Measurements from ENCODE around the gene SH2D7. TPM values are rescaled to one million over a fixed set of nuclear protein-coding genes. Genes with fewer than 3 reads are reported as not detected.

SH2D7 gene
- total RNA-seq (2021), result not detected in 2 replicates
- Bru-seq, nascent RNA, result percentile 3 among the genes with signal in this experiment
- BruChase-seq, experiment 1, labeled RNA remaining after a 2-hour chase, result percentile 3 among the genes with signal in this experiment
- BruChase-seq, experiment 2, labeled RNA remaining after a 6-hour chase, result not detected
- long read RNA-seq, result 0 reads

- peaks cover 4% of the 10 kb centered on the region; the same call in 1 of the 2 replicates for H3K4me1 ChIP-seq (replicated peaks; ENCODE audit: insufficient read depth)
- no peak within 1 kb of the TSS for H3K4me2 ChIP-seq
- no peaks in the 10 kb centered on the region for H3K36me3 ChIP-seq (ENCODE audit: low read depth)
- H3K27ac ChIP-seq, result no peak within 1 kb of the TSS
- CTCF ChIA-PET, result no interaction called here
- intact Hi-C loops (cut with micrococcal nuclease; ENCODE audit: unreplicated experiment), result no loop called here
- no peak for TF ChIP-seq CTCF (conservative IDR thresholded peaks at IDR 0.05)
- TF ChIP-seq EZH2 (IDR thresholded peaks at IDR 0.05; ENCODE audit: low read depth), result no peak
- BruUV-seq (replicated peaks), result no TSS peak
- no peak within 1 kb of the TSS for H3K4me3 ChIP-seq
- POLR2A ChIA-PET (ENCODE audit: unreplicated experiment), result no interaction called here
- H2AFZ ChIP-seq, result no peak within 1 kb of the TSS
- no peaks in the 10 kb centered on the region for H3K9me3 ChIP-seq (ENCODE audit: insufficient read depth, low read depth)
- no peaks in the 10 kb centered on the region for H3K27me3 ChIP-seq (ENCODE audit: insufficient read depth, low read depth)
- H3K9me2 ChIP-seq (ENCODE audit: insufficient read depth), result no peaks in the 10 kb centered on the region
- no peaks in the 10 kb centered on the region for H3K79me2 ChIP-seq (ENCODE audit: low read depth)
- H4K20me1 ChIP-seq (ENCODE audit: insufficient read depth), result no peaks in the 10 kb centered on the region
- no peaks in the 10 kb centered on the region for H3F3A ChIP-seq (ENCODE audit: insufficient read depth, low read depth)
- no peak for DNase-seq
Measured at GRCh38 chr15:78092261-78093041, at the start of gene SH2D7. TSS of gene SH2D7 (plus strand) at chr15:78092561. CDS start at chr15:78092585, 24 bp downstream.

GRCh38 chr15:78044407-78045155 is 47.8 kb upstream of the SH2D7 start:
- peak overlapping the region; percentile 19; the same call in 1 of the 2 replicates for H3K27ac ChIP-seq
- H3K9me2 ChIP-seq (ENCODE audit: insufficient read depth), result no peaks in the 10 kb centered on the region
- TF ChIP-seq EZH2 (IDR thresholded peaks at IDR 0.05; ENCODE audit: low read depth) (no peak), CTCF (conservative IDR thresholded peaks at IDR 0.05) (no peak)
- no peak for DNase-seq
- H3F3A ChIP-seq (ENCODE audit: insufficient read depth, low read depth), result no peaks in the 10 kb centered on the region
- H3K9me3 ChIP-seq (ENCODE audit: insufficient read depth, low read depth), result no peaks in the 10 kb centered on the region
- no peak overlapping the region for H3K4me2 ChIP-seq
- H2AFZ ChIP-seq, result no peak overlapping the region
- H4K20me1 ChIP-seq (ENCODE audit: insufficient read depth), result no peaks in the 10 kb centered on the region
- H3K79me2 ChIP-seq (ENCODE audit: low read depth), result no peaks in the 10 kb centered on the region
- BruUV-seq (replicated peaks), result no TSS peak
- ChIA-PET POLR2A (ENCODE audit: unreplicated experiment) (no interaction called here), CTCF (no interaction called here)
- H3K4me1 ChIP-seq (replicated peaks; ENCODE audit: insufficient read depth), result no peaks in the 10 kb centered on the region; the same call in 1 of the 2 replicates
- intact Hi-C loops (cut with micrococcal nuclease; ENCODE audit: unreplicated experiment), result no loop called here
- no peak overlapping the region for H3K4me3 ChIP-seq
- H3K27me3 ChIP-seq (ENCODE audit: insufficient read depth, low read depth), result no peaks in the 10 kb centered on the region
- H3K36me3 ChIP-seq (ENCODE audit: low read depth), result no peaks in the 10 kb centered on the region

GRCh38 chr15:78045189-78045588 is 47.2 kb upstream of the SH2D7 start:
- no peak overlapping the region for H3K4me2 ChIP-seq
- H3K9me3 ChIP-seq (ENCODE audit: insufficient read depth, low read depth), result no peaks in the 10 kb centered on the region
- no peaks in the 10 kb centered on the region for H3K27me3 ChIP-seq (ENCODE audit: insufficient read depth, low read depth)
- BruUV-seq (replicated peaks), result no TSS peak
- TF ChIP-seq EZH2 (IDR thresholded peaks at IDR 0.05; ENCODE audit: low read depth) (no peak), CTCF (conservative IDR thresholded peaks at IDR 0.05) (no peak)
- intact Hi-C loops (cut with micrococcal nuclease; ENCODE audit: unreplicated experiment), result no loop called here
- no peaks in the 10 kb centered on the region for H4K20me1 ChIP-seq (ENCODE audit: insufficient read depth)
- CTCF ChIA-PET, result no interaction called here
- no peak overlapping the region for H2AFZ ChIP-seq
- POLR2A ChIA-PET (ENCODE audit: unreplicated experiment), result no interaction called here
- H3K9me2 ChIP-seq (ENCODE audit: insufficient read depth), result no peaks in the 10 kb centered on the region
- no peaks in the 10 kb centered on the region for H3F3A ChIP-seq (ENCODE audit: insufficient read depth, low read depth)
- H3K36me3 ChIP-seq (ENCODE audit: low read depth), result no peaks in the 10 kb centered on the region
- H3K79me2 ChIP-seq (ENCODE audit: low read depth), result no peaks in the 10 kb centered on the region
- DNase-seq, result no peak
- no peaks in the 10 kb centered on the region; the same call in 1 of the 2 replicates for H3K4me1 ChIP-seq (replicated peaks; ENCODE audit: insufficient read depth)
- no peak overlapping the region for H3K27ac ChIP-seq
- H3K4me3 ChIP-seq, result no peak overlapping the region
